Keratinocyte (primary cell): ENCODE data around the gene SSTR5. TPM values are rescaled to one million over a fixed set of nuclear protein-coding genes. Genes with fewer than 3 reads are reported as not detected.

Experiments used
- DNase-seq: peaks from one replicate; pipeline ENCODE4 v3.0.0-alpha.2; 2011; ENCODE audit warnings: low read depth, missing footprints, low spot score
- FAIRE-seq: peaks from 2 replicates; lab custom pipeline; 2011; peaks lifted over from hg19 to GRCh38; lab: Jason Lieb, UNC
- H2AFZ ChIP-seq: 2 replicates; pipeline ENCODE4 v1.6.0; 2012; ENCODE audit warnings: low read length, control low read depth, inconsistent platforms; ENCODE audit not compliant: control insufficient read depth
- H3K27ac ChIP-seq: 2 replicates; pipeline ENCODE4 v1.5.1; 2011; ENCODE audit warnings: low read length; ENCODE audit not compliant: control insufficient read depth, insufficient read depth
- H3K27me3 ChIP-seq: 3 replicates; pipeline ENCODE4 v1.6.0; 2011; ENCODE audit warnings: low read length; ENCODE audit not compliant: control insufficient read depth, insufficient read depth; ENCODE audit errors: extremely low read depth
- H3K36me3 ChIP-seq, 2 experiments: 2 replicates in 1 of 2; 3 replicates in 1 of 2; pipeline ENCODE4 v1.5.1; 2011; ENCODE audit warnings: low read length in 2 of 2, mild to moderate bottlenecking in 1 of 2; ENCODE audit not compliant: control insufficient read depth in 2 of 2, insufficient read depth in 2 of 2; ENCODE audit errors: extremely low read depth in 1 of 2
- H3K4me1 ChIP-seq: 3 replicates; pipeline ENCODE4 v1.5.1; 2011; ENCODE audit warnings: low read length; ENCODE audit not compliant: control insufficient read depth, insufficient read depth; ENCODE audit errors: extremely low read depth
- H3K4me2 ChIP-seq: 3 replicates; pipeline ENCODE4 v1.6.0; 2011; ENCODE audit warnings: low read depth, low read length; ENCODE audit not compliant: control insufficient read depth, insufficient read depth; ENCODE audit errors: extremely low read depth
- H3K4me3 ChIP-seq, 3 experiments: fragments of 200-600 bp in 1 of 3; sonication (generic) in 1 of 3; 2 replicates in 2 of 3; 3 replicates in 1 of 3; pipeline ENCODE4 v1.5.1; 2011 to 2016; ENCODE audit warnings: low read length in 3 of 3, mild to moderate bottlenecking in 3 of 3, control low read depth in 2 of 3, inconsistent platforms in 1 of 3, low read depth in 1 of 3, mixed read lengths in 1 of 3, mixed run types in 1 of 3, moderate library complexity in 1 of 3; ENCODE audit not compliant: control insufficient read depth in 2 of 3, insufficient read depth in 2 of 3; ENCODE audit errors: extremely low read depth in 1 of 3
- H3K79me2 ChIP-seq: 2 replicates; pipeline ENCODE4 v1.6.0; 2012; ENCODE audit warnings: low read length; ENCODE audit not compliant: control insufficient read depth, insufficient read depth
- H3K9ac ChIP-seq: 3 replicates; pipeline ENCODE4 v1.6.0; 2011; ENCODE audit warnings: low read length; ENCODE audit not compliant: control insufficient read depth, insufficient read depth; ENCODE audit errors: extremely low read depth
- H3K9me1 ChIP-seq: 3 replicates; pipeline ENCODE4 v1.6.0; 2011; ENCODE audit warnings: low read length; ENCODE audit not compliant: control insufficient read depth, insufficient read depth; ENCODE audit errors: extremely low read depth
- H3K9me3 ChIP-seq: 2 replicates; pipeline ENCODE4 v1.5.1; 2012; ENCODE audit warnings: low read depth, low read length; ENCODE audit not compliant: control insufficient read depth
- H4K20me1 ChIP-seq: 3 replicates; pipeline ENCODE4 v1.6.0; 2011; ENCODE audit warnings: low read length; ENCODE audit not compliant: control insufficient read depth, insufficient read depth; ENCODE audit errors: extremely low read depth
- EZH2 ChIP-seq: IDR thresholded peaks from one replicate; pipeline ENCODE4 v1.6.1; 2012; ENCODE audit warnings: inconsistent platforms, mild to moderate bottlenecking, low read length, moderate library complexity
- dilution Hi-C: fragments of 300-500 bp; cut with MboI; formaldehyde crosslinking; loops from one replicate; pipeline ENCODE4 v1.7.0; 2020; ENCODE audit warnings: low sequenced_read_pairs; ENCODE audit not compliant: extremely low pct_ligation_motif_present
- polyA plus RNA-seq, 5 experiments: library from polyadenylated mRNA; depleted of rRNA in 3 of 5; stranded (reverse) in 3 of 5; stranded (forward) in 1 of 5; unstranded in 1 of 5; fragments of >200 nt; gene quantifications; 1 replicate in 1 of 5; 2 replicates in 3 of 5; 3 replicates in 1 of 5; pipeline versions ENCODE4 v1.2.1 to v1.2.3, GENCODE V29; 2011 to 2012; ENCODE audit warnings: missing spikeins in 2 of 5, low read depth in 1 of 5, low replicate concordance in 1 of 5
- TF ChIP-seq, protein P1 (sequence below), 3 experiments: IDR thresholded peaks in 1 of 3; conservative IDR thresholded peaks in 1 of 3; optimal IDR thresholded peaks in 1 of 3; 2 replicates in 2 of 3; 3 replicates in 1 of 3; pipeline versions ENCODE3 to v1.5.1; 2011; ENCODE audit warnings: low read length in 3 of 3, mild to moderate bottlenecking in 3 of 3, moderate library complexity in 2 of 3, control low read depth in 1 of 3, inconsistent platforms in 1 of 3; ENCODE audit not compliant: insufficient read depth in 2 of 3; ENCODE audit errors: extremely low read depth in 1 of 3

SSTR5 gene
- polyA plus RNA-seq, 1 donor (not counting 4 experiments of a cell fraction or from before 2014, with no cell fraction given), result not detected

GRCh38 chr16:1127971-1128715 lies 55.6 kb downstream of the SSTR5 start:
- Histone ChIP-seq H3K4me3 (no peak overlapping the region), H3K27me3 (no peaks in the 10 kb centered on the region), H2AFZ (no peak overlapping the region), H4K20me1 (no peaks in the 10 kb centered on the region), H3K36me3 (no peaks in the 10 kb centered on the region), H3K79me2 (no peaks in the 10 kb centered on the region), H3K4me1 (no peaks in the 10 kb centered on the region), H3K9me3 (no peaks in the 10 kb centered on the region), H3K9ac (no peak overlapping the region), H3K4me2 (no peak overlapping the region), H3K9me1 (no peaks in the 10 kb centered on the region), H3K27ac (no peak overlapping the region)
- dilution Hi-C loops, result no loop called here
- TF ChIP-seq, protein P1, sequence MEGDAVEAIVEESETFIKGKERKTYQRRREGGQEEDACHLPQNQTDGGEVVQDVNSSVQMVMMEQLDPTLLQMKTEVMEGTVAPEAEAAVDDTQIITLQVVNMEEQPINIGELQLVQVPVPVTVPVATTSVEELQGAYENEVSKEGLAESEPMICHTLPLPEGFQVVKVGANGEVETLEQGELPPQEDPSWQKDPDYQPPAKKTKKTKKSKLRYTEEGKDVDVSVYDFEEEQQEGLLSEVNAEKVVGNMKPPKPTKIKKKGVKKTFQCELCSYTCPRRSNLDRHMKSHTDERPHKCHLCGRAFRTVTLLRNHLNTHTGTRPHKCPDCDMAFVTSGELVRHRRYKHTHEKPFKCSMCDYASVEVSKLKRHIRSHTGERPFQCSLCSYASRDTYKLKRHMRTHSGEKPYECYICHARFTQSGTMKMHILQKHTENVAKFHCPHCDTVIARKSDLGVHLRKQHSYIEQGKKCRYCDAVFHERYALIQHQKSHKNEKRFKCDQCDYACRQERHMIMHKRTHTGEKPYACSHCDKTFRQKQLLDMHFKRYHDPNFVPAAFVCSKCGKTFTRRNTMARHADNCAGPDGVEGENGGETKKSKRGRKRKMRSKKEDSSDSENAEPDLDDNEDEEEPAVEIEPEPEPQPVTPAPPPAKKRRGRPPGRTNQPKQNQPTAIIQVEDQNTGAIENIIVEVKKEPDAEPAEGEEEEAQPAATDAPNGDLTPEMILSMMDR (optimal IDR thresholded peaks at IDR 0.05 in 1 of 3, IDR thresholded peaks at IDR 0.05 in 1 of 3, conservative IDR thresholded peaks at IDR 0.05 in 1 of 3; ENCODE audit: extremely low read depth in 1 of 3, insufficient read depth in 2 of 3, low read length in 3 of 3), result no peak
- no peak for TF ChIP-seq EZH2
- no peak for DNase-seq
- no peak for FAIRE-seq

GRCh38 chr16:1129106-1129960 lies 56.8 kb downstream of the SSTR5 start:
- Histone ChIP-seq H2AFZ (no peak overlapping the region), H3K79me2 (no peaks in the 10 kb centered on the region), H3K27me3 (no peaks in the 10 kb centered on the region), H4K20me1 (no peaks in the 10 kb centered on the region), H3K9me1 (no peaks in the 10 kb centered on the region), H3K9ac (no peak overlapping the region), H3K9me3 (no peaks in the 10 kb centered on the region), H3K36me3 (no peaks in the 10 kb centered on the region), H3K4me1 (no peaks in the 10 kb centered on the region), H3K4me3 (no peak overlapping the region), H3K27ac (no peak overlapping the region), H3K4me2 (no peak overlapping the region)
- TF ChIP-seq EZH2, result no peak
- TF ChIP-seq, protein P1 (optimal IDR thresholded peaks at IDR 0.05 in 1 of 3, IDR thresholded peaks at IDR 0.05 in 1 of 3, conservative IDR thresholded peaks at IDR 0.05 in 1 of 3; ENCODE audit: extremely low read depth in 1 of 3, insufficient read depth in 2 of 3, low read length in 3 of 3), result no peak
- dilution Hi-C loops, result no loop called here
- no peak for DNase-seq
- FAIRE-seq, result no peak
